ENCODE results near the gene ARL14EP. TPM values are rescaled to one million over a fixed set of nuclear protein-coding genes. Genes with fewer than 3 reads are reported as not detected.

ARL14EP gene
- total RNA-seq, 1 donor, result 29.7 TPM

DNA sequence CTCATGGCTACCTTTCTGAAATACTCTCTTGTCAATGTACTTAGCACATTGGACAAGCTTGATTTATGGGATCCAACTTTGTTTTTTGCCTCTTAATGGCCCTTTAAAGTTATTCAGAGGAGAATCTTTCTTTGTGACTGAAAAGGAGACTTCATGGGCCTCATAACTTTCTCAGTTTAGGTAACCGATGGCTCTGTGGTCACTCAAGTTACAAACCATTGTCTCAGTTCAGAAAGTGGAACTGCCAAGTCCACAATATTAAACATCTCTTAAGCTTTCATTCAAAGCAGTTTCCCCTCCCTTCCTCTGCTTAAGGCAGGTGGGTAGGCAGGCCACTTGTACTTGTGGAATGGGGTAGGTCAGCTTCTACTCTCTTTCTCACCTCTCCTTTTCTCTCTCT lies 12.3 kb upstream of the ARL14EP start:
- Histone ChIP-seq H3K36me3 (ENCODE audit: insufficient read depth, low read length) (no peaks in the 10 kb centered on the region), H2AFZ (ENCODE audit: low read length) (no peak overlapping the region), H3K4me2 (ENCODE audit: insufficient read depth, low read length) (no peak overlapping the region), H3K27ac (ENCODE audit: low read depth, low read length) (no peak overlapping the region), H3K4me3 (ENCODE audit: insufficient read depth, low read length) (no peak overlapping the region), H4K20me1 (ENCODE audit: insufficient read depth, low read length) (no peaks in the 10 kb centered on the region), H3K27me3 (ENCODE audit: insufficient read depth, low read length) (no peaks in the 10 kb centered on the region), H3K79me2 (ENCODE audit: insufficient read depth, low read length) (no peaks in the 10 kb centered on the region), H3K9me3 (ENCODE audit: low read depth, low read length) (no peaks in the 10 kb centered on the region), H3K4me1 (ENCODE audit: insufficient read depth, low read length) (no peaks in the 10 kb centered on the region)
- no peak for DNase-seq (ENCODE audit: insufficient read length, low spot score, missing footprints)
- TF ChIP-seq, protein P1, sequence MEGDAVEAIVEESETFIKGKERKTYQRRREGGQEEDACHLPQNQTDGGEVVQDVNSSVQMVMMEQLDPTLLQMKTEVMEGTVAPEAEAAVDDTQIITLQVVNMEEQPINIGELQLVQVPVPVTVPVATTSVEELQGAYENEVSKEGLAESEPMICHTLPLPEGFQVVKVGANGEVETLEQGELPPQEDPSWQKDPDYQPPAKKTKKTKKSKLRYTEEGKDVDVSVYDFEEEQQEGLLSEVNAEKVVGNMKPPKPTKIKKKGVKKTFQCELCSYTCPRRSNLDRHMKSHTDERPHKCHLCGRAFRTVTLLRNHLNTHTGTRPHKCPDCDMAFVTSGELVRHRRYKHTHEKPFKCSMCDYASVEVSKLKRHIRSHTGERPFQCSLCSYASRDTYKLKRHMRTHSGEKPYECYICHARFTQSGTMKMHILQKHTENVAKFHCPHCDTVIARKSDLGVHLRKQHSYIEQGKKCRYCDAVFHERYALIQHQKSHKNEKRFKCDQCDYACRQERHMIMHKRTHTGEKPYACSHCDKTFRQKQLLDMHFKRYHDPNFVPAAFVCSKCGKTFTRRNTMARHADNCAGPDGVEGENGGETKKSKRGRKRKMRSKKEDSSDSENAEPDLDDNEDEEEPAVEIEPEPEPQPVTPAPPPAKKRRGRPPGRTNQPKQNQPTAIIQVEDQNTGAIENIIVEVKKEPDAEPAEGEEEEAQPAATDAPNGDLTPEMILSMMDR (IDR thresholded peaks at IDR 0.05; ENCODE audit: extremely low read depth, low read depth, low read length), result no peak

DNA sequence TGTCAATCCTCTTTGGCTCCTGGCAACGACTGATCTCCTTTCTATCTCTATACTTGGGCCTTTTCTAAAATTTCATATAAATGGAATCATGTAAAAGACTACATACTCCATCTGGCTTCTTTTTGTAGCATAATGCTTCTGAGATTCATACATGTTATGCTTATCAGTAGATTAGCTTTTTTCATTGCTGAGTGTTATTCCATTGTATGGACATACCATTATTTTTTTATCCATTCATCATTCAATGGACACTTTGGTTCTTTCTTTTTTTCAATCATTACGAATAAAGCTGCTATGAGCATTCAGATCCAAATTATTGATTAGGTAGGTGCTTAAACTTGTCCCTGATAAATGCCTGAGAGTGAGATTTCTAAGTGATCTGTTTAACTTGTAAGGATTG lies 11.7 kb upstream of the ARL14EP start:
- no peak overlapping the region for H3K4me3 ChIP-seq (ENCODE audit: insufficient read depth, low read length)
- no peak overlapping the region for H3K27ac ChIP-seq (ENCODE audit: low read depth, low read length)
- no peaks in the 10 kb centered on the region for H4K20me1 ChIP-seq (ENCODE audit: insufficient read depth, low read length)
- TF ChIP-seq, protein P1 (IDR thresholded peaks at IDR 0.05; ENCODE audit: extremely low read depth, low read depth, low read length), result no peak
- H3K4me2 ChIP-seq (ENCODE audit: insufficient read depth, low read length), result no peak overlapping the region
- no peaks in the 10 kb centered on the region for H3K36me3 ChIP-seq (ENCODE audit: insufficient read depth, low read length)
- no peaks in the 10 kb centered on the region for H3K9me3 ChIP-seq (ENCODE audit: low read depth, low read length)
- H3K27me3 ChIP-seq (ENCODE audit: insufficient read depth, low read length), result no peaks in the 10 kb centered on the region
- no peak overlapping the region for H2AFZ ChIP-seq (ENCODE audit: low read length)
- no peaks in the 10 kb centered on the region for H3K4me1 ChIP-seq (ENCODE audit: insufficient read depth, low read length)
- DNase-seq (ENCODE audit: insufficient read length, low spot score, missing footprints), result no peak
- H3K79me2 ChIP-seq (ENCODE audit: insufficient read depth, low read length), result no peaks in the 10 kb centered on the region

DNA sequence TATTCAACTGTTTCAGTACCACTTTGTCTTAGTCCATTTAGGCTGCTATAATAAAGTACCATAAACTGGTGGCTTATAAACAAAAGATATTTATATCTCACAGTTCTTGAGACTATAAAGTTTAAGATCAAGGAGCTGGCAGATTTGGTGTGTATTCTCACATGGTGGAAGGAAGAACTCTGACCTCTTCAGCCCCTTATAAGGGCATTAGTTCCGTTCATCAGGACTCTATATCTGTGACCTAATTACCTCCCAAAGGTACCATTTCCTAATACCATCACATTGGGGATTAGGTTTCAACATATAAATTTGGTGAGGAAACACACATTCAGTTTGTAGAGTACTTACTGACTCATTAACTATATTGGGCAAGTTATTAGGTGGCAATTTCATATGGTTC lies 10.7 kb upstream of the ARL14EP start:
- DNase-seq (ENCODE audit: insufficient read length, low spot score, missing footprints), result no peak
- Histone ChIP-seq H3K4me2 (ENCODE audit: insufficient read depth, low read length) (no peak overlapping the region), H4K20me1 (ENCODE audit: insufficient read depth, low read length) (no peaks in the 10 kb centered on the region), H3K79me2 (ENCODE audit: insufficient read depth, low read length) (no peaks in the 10 kb centered on the region), H3K27me3 (ENCODE audit: insufficient read depth, low read length) (no peaks in the 10 kb centered on the region), H3K9me3 (ENCODE audit: low read depth, low read length) (no peaks in the 10 kb centered on the region), H3K27ac (ENCODE audit: low read depth, low read length) (no peak overlapping the region), H2AFZ (ENCODE audit: low read length) (no peak overlapping the region), H3K4me3 (ENCODE audit: insufficient read depth, low read length) (no peak overlapping the region), H3K4me1 (ENCODE audit: insufficient read depth, low read length) (no peaks in the 10 kb centered on the region), H3K36me3 (ENCODE audit: insufficient read depth, low read length) (no peaks in the 10 kb centered on the region)
- TF ChIP-seq, protein P1 (IDR thresholded peaks at IDR 0.05; ENCODE audit: extremely low read depth, low read depth, low read length), result no peak

DNA sequence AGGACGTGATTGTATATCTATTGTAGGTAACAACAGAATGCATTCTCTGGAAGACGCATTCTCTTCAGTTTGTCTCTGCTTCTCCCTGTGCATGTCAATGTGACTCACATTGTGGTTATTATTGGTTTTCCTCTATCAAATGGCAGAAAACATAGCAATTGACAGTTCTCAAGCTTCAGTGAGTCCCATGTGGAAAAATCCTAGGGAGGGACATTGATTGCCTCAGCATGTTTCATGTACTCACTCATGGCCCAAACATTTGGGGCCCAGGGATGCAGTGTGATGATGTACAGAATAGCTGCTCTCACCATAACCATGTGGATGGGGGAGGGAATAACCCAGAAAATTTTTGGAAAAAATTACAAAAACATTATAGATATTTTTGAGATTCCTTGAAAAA lies 9.3 kb upstream of the ARL14EP start:
- H3K4me3 ChIP-seq (ENCODE audit: insufficient read depth, low read length), result no peak overlapping the region
- H3K4me2 ChIP-seq (ENCODE audit: insufficient read depth, low read length), result no peak overlapping the region
- no peaks in the 10 kb centered on the region for H3K4me1 ChIP-seq (ENCODE audit: insufficient read depth, low read length)
- no peak overlapping the region for H3K27ac ChIP-seq (ENCODE audit: low read depth, low read length)
- H3K27me3 ChIP-seq (ENCODE audit: insufficient read depth, low read length), result no peaks in the 10 kb centered on the region
- no peaks in the 10 kb centered on the region for H4K20me1 ChIP-seq (ENCODE audit: insufficient read depth, low read length)
- no peaks in the 10 kb centered on the region for H3K36me3 ChIP-seq (ENCODE audit: insufficient read depth, low read length)
- H3K79me2 ChIP-seq (ENCODE audit: insufficient read depth, low read length), result no peaks in the 10 kb centered on the region
- DNase-seq (ENCODE audit: insufficient read length, low spot score, missing footprints), result no peak
- no peak overlapping the region for H2AFZ ChIP-seq (ENCODE audit: low read length)
- no peaks in the 10 kb centered on the region for H3K9me3 ChIP-seq (ENCODE audit: low read depth, low read length)
- TF ChIP-seq, protein P1 (IDR thresholded peaks at IDR 0.05; ENCODE audit: extremely low read depth, low read depth, low read length), result no peak
